PC-9 (cell line): ENCODE results near the gene GPRIN3. TPM values are rescaled to one million over a fixed set of nuclear protein-coding genes. Genes with fewer than 3 reads are reported as not detected.

Source experiments
- BruUV-seq: library from RNA; stranded (reverse); fragments of 400-500 nt; replicated peaks from 2 replicates; lab custom pipeline; 2021; lab: Mats Ljungman, UMichigan
- CTCF ChIA-PET: fragments of 300-600 bp; sonication (Branson Sonifier 250); formaldehyde crosslinking; loops from one replicate; lab custom pipeline; 2022; ENCODE audit warnings: antibody characterized with exemption; lab: Charles Lee
- POLR2A ChIA-PET: fragments of 300-600 bp; sonication (Branson Sonifier 250); formaldehyde crosslinking; loops from one replicate; lab custom pipeline; 2022; ENCODE audit warnings: antibody characterized with exemption; ENCODE audit not compliant: unreplicated experiment; lab: Charles Lee
- DNase-seq, 2 experiments: peaks; one replicate each; pipeline versions ENCODE4 v3.0.0 to v3.0.0-alpha.2; 2015 to 2022; ENCODE audit warnings: mixed read lengths in 1 of 2
- H2AFZ ChIP-seq: fragments of 200-600 bp; sonication (generic); 2 replicates; pipeline ENCODE4 v1.8.1; 2017; ENCODE audit warnings: antibody characterized with exemption
- H3F3A ChIP-seq: fragments of 200-600 bp; sonication (generic); 2 replicates; pipeline ENCODE4 v1.8.1; 2017; ENCODE audit warnings: antibody characterized with exemption, mild to moderate bottlenecking, low read depth; ENCODE audit not compliant: insufficient read depth
- H3K27ac ChIP-seq: fragments of 200-600 bp; sonication (generic); 2 replicates; pipeline ENCODE4 v1.6.1; 2016; ENCODE audit warnings: mixed run types
- H3K27me3 ChIP-seq: fragments of 200-600 bp; sonication (generic); 2 replicates; pipeline ENCODE4 v1.6.1; 2016; ENCODE audit warnings: low read depth, mixed run types; ENCODE audit not compliant: insufficient read depth
- H3K36me3 ChIP-seq: fragments of 200-600 bp; sonication (generic); 2 replicates; pipeline ENCODE4 v1.6.1; 2016; ENCODE audit warnings: low read depth, mixed run types
- H3K4me1 ChIP-seq: fragments of 200-600 bp; sonication (generic); replicated peaks from 2 replicates; pipeline ENCODE4 v1.6.1; 2016; ENCODE audit warnings: mixed run types; ENCODE audit not compliant: insufficient read depth
- H3K4me2 ChIP-seq: fragments of 200-600 bp; sonication (generic); 2 replicates; pipeline ENCODE4 v1.6.1; 2017; ENCODE audit warnings: mixed run types
- H3K4me3 ChIP-seq: fragments of 200-600 bp; sonication (generic); 2 replicates; pipeline ENCODE4 v1.6.1; 2016; ENCODE audit warnings: mixed run types
- H3K79me2 ChIP-seq: fragments of 200-600 bp; sonication (generic); 2 replicates; pipeline ENCODE4 v1.6.1; 2017; ENCODE audit warnings: low read depth, mixed run types
- H3K9me2 ChIP-seq: fragments of 200-600 bp; sonication (generic); 2 replicates; pipeline ENCODE4 v1.8.1; 2017; ENCODE audit warnings: mild to moderate bottlenecking; ENCODE audit not compliant: insufficient read depth
- H3K9me3 ChIP-seq: fragments of 200-600 bp; sonication (generic); 2 replicates; pipeline ENCODE4 v1.8.1; 2016; ENCODE audit warnings: low read depth; ENCODE audit not compliant: insufficient read depth
- H4K20me1 ChIP-seq: fragments of 200-600 bp; sonication (generic); 2 replicates; pipeline ENCODE4 v1.8.1; 2017; ENCODE audit not compliant: insufficient read depth
- EZH2 ChIP-seq: fragments of 200-600 bp; sonication (generic); IDR thresholded peaks from 2 replicates; pipeline ENCODE4 v1.8.0; 2017; ENCODE audit warnings: antibody characterized with exemption, low read depth
- intact Hi-C: fragments of 100-400 bp; cut with micrococcal nuclease; formaldehyde crosslinking; loops from one replicate; pipeline ENCODE4 v1.10.0; 2022; ENCODE audit not compliant: unreplicated experiment
- total RNA-seq: library from RNA; stranded (reverse); gene quantifications from 2 replicates; pipeline ENCODE4 v1.2.3, GENCODE V29; 2021
- TF ChIP-seq, protein P1 (sequence below): fragments of 200-600 bp; sonication (generic); conservative IDR thresholded peaks from 2 replicates; pipeline ENCODE4 v1.6.1; 2017; ENCODE audit warnings: mixed run types, antibody characterized with exemption, mild to moderate bottlenecking, moderate library complexity

GPRIN3 gene
- total RNA-seq, 1 experiment from 2014 or later, result 0.02 TPM

GRCh38 chr4:89288430-89288829, 19.2 kb downstream of the GPRIN3 start:
- Histone ChIP-seq H3K4me2 (no peak overlapping the region), H3K27ac (no peak overlapping the region), H2AFZ (no peak overlapping the region), H3K4me3 (no peak overlapping the region), H3K79me2 (no peaks in the 10 kb centered on the region), H3K9me2 (no peaks in the 10 kb centered on the region), H4K20me1 (no peaks in the 10 kb centered on the region), H3F3A (no peaks in the 10 kb centered on the region), H3K4me1 (no peaks in the 10 kb centered on the region), H3K36me3 (no peaks in the 10 kb centered on the region), H3K27me3 (no peaks in the 10 kb centered on the region), H3K9me3 (no peaks in the 10 kb centered on the region)
- BruUV-seq, result no TSS peak
- intact Hi-C loops, result no loop called here
- ChIA-PET POLR2A (no interaction called here), CTCF (no interaction called here)
- no peak for DNase-seq
- no peak for TF ChIP-seq EZH2
- TF ChIP-seq, protein P1, sequence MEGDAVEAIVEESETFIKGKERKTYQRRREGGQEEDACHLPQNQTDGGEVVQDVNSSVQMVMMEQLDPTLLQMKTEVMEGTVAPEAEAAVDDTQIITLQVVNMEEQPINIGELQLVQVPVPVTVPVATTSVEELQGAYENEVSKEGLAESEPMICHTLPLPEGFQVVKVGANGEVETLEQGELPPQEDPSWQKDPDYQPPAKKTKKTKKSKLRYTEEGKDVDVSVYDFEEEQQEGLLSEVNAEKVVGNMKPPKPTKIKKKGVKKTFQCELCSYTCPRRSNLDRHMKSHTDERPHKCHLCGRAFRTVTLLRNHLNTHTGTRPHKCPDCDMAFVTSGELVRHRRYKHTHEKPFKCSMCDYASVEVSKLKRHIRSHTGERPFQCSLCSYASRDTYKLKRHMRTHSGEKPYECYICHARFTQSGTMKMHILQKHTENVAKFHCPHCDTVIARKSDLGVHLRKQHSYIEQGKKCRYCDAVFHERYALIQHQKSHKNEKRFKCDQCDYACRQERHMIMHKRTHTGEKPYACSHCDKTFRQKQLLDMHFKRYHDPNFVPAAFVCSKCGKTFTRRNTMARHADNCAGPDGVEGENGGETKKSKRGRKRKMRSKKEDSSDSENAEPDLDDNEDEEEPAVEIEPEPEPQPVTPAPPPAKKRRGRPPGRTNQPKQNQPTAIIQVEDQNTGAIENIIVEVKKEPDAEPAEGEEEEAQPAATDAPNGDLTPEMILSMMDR, result no peak

- Histone ChIP-seq H3K4me3 (no peak overlapping the region), H3K27ac (no peak overlapping the region), H3K9me2 (no peaks in the 10 kb centered on the region), H3K79me2 (no peaks in the 10 kb centered on the region), H3F3A (no peaks in the 10 kb centered on the region), H4K20me1 (no peaks in the 10 kb centered on the region), H2AFZ (no peak overlapping the region), H3K9me3 (no peaks in the 10 kb centered on the region), H3K4me1 (no peaks in the 10 kb centered on the region), H3K36me3 (no peaks in the 10 kb centered on the region), H3K4me2 (no peak overlapping the region), H3K27me3 (no peaks in the 10 kb centered on the region)
- CTCF ChIA-PET, result no interaction called here
- no TSS peak for BruUV-seq
- POLR2A ChIA-PET, result no interaction called here
- intact Hi-C loops, result no loop called here
- DNase-seq, result no peak
- no peak for TF ChIP-seq EZH2
- TF ChIP-seq, protein P1, result no peak
Observed at GRCh38 chr4:89287945-89288344, 19.7 kb downstream of the GPRIN3 start.

DNA sequence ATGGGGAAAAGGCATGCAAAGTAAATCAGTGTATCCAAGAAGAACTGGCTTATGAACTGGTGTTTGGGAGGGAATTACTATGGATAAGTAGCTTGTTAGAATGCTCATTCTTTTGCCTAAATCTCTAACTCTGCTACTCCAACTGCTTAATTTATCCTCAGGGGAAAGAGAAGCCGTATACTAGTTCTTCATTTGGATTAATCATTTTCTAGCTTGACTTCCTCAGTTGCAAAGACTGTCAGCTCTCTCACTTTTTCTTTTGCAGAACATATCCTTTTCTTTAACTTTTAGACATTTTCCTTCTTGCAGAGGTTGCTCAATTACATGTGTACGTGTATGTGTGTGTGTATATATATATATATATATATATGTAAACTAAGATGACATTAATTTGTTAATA, 21.9 kb downstream of the GPRIN3 start:
- Histone ChIP-seq H3K79me2 (no peaks in the 10 kb centered on the region), H4K20me1 (no peaks in the 10 kb centered on the region), H3K27me3 (no peaks in the 10 kb centered on the region), H3K9me3 (no peaks in the 10 kb centered on the region), H3K4me2 (no peak overlapping the region), H3K4me3 (no peak overlapping the region), H3K9me2 (no peaks in the 10 kb centered on the region), H3K27ac (no peak overlapping the region), H3K36me3 (no peaks in the 10 kb centered on the region), H3F3A (no peaks in the 10 kb centered on the region), H3K4me1 (no peaks in the 10 kb centered on the region), H2AFZ (no peak overlapping the region)
- no peak for DNase-seq
- ChIA-PET CTCF (no interaction called here), POLR2A (no interaction called here)
- BruUV-seq, result no TSS peak
- intact Hi-C loops, result no loop called here
- no peak for TF ChIP-seq EZH2
- TF ChIP-seq, protein P1, result no peak
